A549 treated with ZK216348 at 1 μM for 4 hours (cell line): ENCODE measurements around the gene ZNRD2. TPM values are rescaled to one million over a fixed set of nuclear protein-coding genes. Genes with fewer than 3 reads are reported as not detected.

ENCODE experiments used
- total RNA-seq: library from RNA; stranded (reverse); fragments of 200-300 nt; extraction: Qiagen RNA extraction; gene quantifications from 5 replicates; pipeline ENCODE4 v1.2.3, GENCODE V29; 2022; ENCODE audit warnings: low read depth

ZNRD2 gene
- total RNA-seq = 60.7 to 80.8 TPM (median 71.8 TPM) in 5 replicates

GRCh38 chr11:65569973-65570918 lies at the start of gene ZNRD2:
TSS of gene ZNRD2 (plus strand) at chr11:65570477. CDS start at chr11:65570492, 15 bp downstream.

GRCh38 chr11:65524741-65525545 lies 45.3 kb upstream of the ZNRD2 start, which contains the start of gene SCYL1:
TSS of gene SCYL1 (plus strand) at chr11:65525083. CDS start at chr11:65525154, 71 bp downstream.

GRCh38 chr11:65558002-65558929 lies 12.0 kb upstream of the ZNRD2 start, which contains the start of gene LTBP3:
TSS of gene LTBP3 (minus strand) at chr11:65558359. CDS start at chr11:65557959, 400 bp downstream.

GRCh38 chr11:65572356-65573051 lies 2.2 kb downstream of the ZNRD2 start, which contains the start of gene FAM89B:
TSS of gene FAM89B (plus strand) at chr11:65572538. CDS start at chr11:65572670, 132 bp downstream.

GRCh38 chr11:65575568-65576231 lies 5.4 kb downstream of the ZNRD2 start, which contains the start of gene EHBP1L1:
TSS of gene EHBP1L1 (plus strand) at chr11:65576053. CDS start at chr11:65576303, 250 bp downstream.

GRCh38 chr11:65595543-65596281 lies 25.4 kb downstream of the ZNRD2 start, which contains the start of gene KCNK7:
TSS of gene KCNK7 (minus strand) at chr11:65595800. CDS start at chr11:65595772, 28 bp downstream.

GRCh38 chr11:65615229-65615949 lies 45.1 kb downstream of the ZNRD2 start, which contains the start of gene PCNX3:
TSS of gene PCNX3 (plus strand) at chr11:65615776. CDS start at chr11:65616312, 536 bp downstream.

Other genes starting within 250 kb of the ZNRD2 start
- 39.2 to 48.6 TPM (median 42.1 TPM) in 5 replicates for gene DPF2, start 236.6 kb upstream of the ZNRD2 start, total RNA-seq
- 0.39 to 1.2 TPM (median 1.1 TPM) in 5 replicates for gene TIGD3, start 215.7 kb upstream of the ZNRD2 start, total RNA-seq
- gene SLC25A45, start 187.8 kb upstream of the ZNRD2 start, total RNA-seq = 10.4 to 16.8 TPM (median 13.0 TPM) in 5 replicates
- 29.3 to 69.2 TPM (median 58.5 TPM) in 5 replicates for gene FRMD8, start 183.8 kb upstream of the ZNRD2 start, total RNA-seq
- gene NEAT1, start 147.7 kb upstream of the ZNRD2 start, total RNA-seq = 137 to 311 TPM (median 219 TPM) in 5 replicates
- gene MALAT1, start 71.4 kb upstream of the ZNRD2 start, total RNA-seq = 34.8 to 90.0 TPM (median 83.9 TPM) in 5 replicates
- 35.8 to 64.9 TPM (median 61.7 TPM) in 5 replicates for gene SCYL1, start 45.4 kb upstream of the ZNRD2 start, total RNA-seq
- 67.5 to 157 TPM (median 130 TPM) in 5 replicates for gene LTBP3, start 12.1 kb upstream of the ZNRD2 start, total RNA-seq
- gene FAM89B, start 2.1 kb downstream of the ZNRD2 start, total RNA-seq = 20.9 to 62.5 TPM (median 57.0 TPM) in 5 replicates
- 25.8 to 50.8 TPM (median 45.7 TPM) in 5 replicates for gene EHBP1L1, start 5.6 kb downstream of the ZNRD2 start, total RNA-seq
- 0.22 to 2.3 TPM (median 0.94 TPM) in 4 of 5 replicates, not detected in the other for gene KCNK7, start 25.3 kb downstream of the ZNRD2 start, total RNA-seq
- 25.9 to 57.4 TPM (median 50.9 TPM) in 5 replicates for gene MAP3K11, start 43.7 kb downstream of the ZNRD2 start, total RNA-seq
- gene PCNX3, start 45.3 kb downstream of the ZNRD2 start, total RNA-seq = 19.9 to 40.4 TPM (median 37.0 TPM) in 5 replicates
- 7.6 to 22.6 TPM (median 19.8 TPM) in 5 replicates for gene SIPA1, start 67.6 kb downstream of the ZNRD2 start, total RNA-seq
- 54.3 to 80.3 TPM (median 76.8 TPM) in 5 replicates for gene RELA, start 92.4 kb downstream of the ZNRD2 start, total RNA-seq
- 35.6 to 53.4 TPM (median 50.5 TPM) in 5 replicates for gene KAT5, start 141.8 kb downstream of the ZNRD2 start, total RNA-seq
- gene RNASEH2C, start 150.3 kb downstream of the ZNRD2 start, total RNA-seq = 23.0 to 58.3 TPM (median 43.6 TPM) in 5 replicates
- 6.0 to 13.9 TPM (median 11.2 TPM) in 5 replicates for gene AP5B1, start 210.5 kb downstream of the ZNRD2 start, total RNA-seq
- 0.08 to 0.15 TPM (median 0.09 TPM) in 3 of 5 replicates, not detected in the others for gene OVOL1, start 216.6 kb downstream of the ZNRD2 start, total RNA-seq